Fibroblast of mammary gland (primary cell): ENCODE results near the gene FHDC1.

Experiments used
- DNase-seq: peaks from one replicate; pipeline ENCODE4 v3.0.0-alpha.2; 2010; ENCODE audit warnings: low read depth
- H3K4me3 ChIP-seq: 2 replicates; pipeline ENCODE4 v1.5.1; 2011; ENCODE audit warnings: low read depth, mild to moderate bottlenecking, low read length, moderate library complexity; ENCODE audit not compliant: control insufficient read depth
- TF ChIP-seq, protein P1 (sequence below): conservative IDR thresholded peaks from 2 replicates; pipeline ENCODE4 v1.5.1; 2011; ENCODE audit warnings: low read depth, low read length, inconsistent platforms; ENCODE audit not compliant: control insufficient read depth, insufficient read depth

FHDC1 gene

DNA sequence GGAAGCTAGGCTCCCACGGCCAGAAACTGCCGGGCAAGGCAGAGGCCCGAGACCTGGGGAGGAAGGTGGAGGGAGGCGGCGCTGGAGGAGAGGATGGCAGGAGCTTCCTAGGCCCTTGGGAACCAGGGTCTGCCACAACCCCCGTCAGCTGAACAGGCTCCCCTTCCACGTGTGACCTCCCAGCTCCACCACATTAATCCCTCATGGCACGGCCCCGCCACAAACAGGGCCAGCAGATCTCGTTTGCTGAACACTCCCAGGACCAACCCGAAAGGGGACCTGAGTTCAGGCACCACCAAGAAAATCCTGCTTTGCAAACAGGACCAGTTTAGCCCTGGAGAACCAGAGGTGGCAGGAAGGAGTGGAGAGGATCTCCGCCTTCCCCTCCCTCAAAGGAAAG, 62.7 kb downstream of the FHDC1 start:
- no peak for DNase-seq
- H3K4me3 ChIP-seq: no peak overlapping the region
- TF ChIP-seq, protein P1, sequence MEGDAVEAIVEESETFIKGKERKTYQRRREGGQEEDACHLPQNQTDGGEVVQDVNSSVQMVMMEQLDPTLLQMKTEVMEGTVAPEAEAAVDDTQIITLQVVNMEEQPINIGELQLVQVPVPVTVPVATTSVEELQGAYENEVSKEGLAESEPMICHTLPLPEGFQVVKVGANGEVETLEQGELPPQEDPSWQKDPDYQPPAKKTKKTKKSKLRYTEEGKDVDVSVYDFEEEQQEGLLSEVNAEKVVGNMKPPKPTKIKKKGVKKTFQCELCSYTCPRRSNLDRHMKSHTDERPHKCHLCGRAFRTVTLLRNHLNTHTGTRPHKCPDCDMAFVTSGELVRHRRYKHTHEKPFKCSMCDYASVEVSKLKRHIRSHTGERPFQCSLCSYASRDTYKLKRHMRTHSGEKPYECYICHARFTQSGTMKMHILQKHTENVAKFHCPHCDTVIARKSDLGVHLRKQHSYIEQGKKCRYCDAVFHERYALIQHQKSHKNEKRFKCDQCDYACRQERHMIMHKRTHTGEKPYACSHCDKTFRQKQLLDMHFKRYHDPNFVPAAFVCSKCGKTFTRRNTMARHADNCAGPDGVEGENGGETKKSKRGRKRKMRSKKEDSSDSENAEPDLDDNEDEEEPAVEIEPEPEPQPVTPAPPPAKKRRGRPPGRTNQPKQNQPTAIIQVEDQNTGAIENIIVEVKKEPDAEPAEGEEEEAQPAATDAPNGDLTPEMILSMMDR: no peak

DNA sequence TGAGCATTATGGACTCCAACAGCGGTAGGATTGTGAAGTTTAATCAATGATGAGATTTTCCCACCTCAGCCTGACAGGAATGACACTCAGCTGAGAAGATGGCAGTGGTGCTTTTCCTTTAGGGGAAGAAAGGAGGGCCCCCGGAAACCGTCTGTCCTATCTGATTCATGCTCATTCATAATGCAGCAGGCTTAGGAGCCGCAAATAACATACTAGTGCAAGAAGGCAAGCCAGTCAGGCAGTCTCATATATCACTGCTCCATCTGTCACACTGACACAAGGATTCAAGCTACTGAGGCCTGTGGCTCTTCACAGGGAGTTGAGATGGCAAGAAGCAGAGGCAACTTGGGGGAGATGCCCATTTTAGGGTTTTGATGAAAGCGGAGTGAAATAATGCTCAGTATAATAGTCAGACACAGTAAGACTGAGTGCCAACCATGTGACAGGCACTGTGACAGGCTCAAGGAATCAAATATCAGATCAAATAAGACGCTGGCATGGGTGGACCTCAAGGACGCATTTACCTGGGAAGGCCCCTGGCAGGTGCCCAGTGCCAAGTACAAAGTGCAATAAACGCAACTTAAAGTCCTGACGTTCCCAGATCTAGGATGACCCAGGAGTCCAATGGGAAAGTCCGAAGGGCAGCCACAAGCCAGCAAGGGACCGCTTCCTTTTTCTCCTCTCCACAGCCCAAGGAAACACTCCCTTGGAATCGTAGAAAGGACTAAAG, 63.4 kb downstream of the FHDC1 start:
- H3K4me3 ChIP-seq: no peak overlapping the region
- TF ChIP-seq, protein P1: no peak
- DNase-seq: no peak

DNA sequence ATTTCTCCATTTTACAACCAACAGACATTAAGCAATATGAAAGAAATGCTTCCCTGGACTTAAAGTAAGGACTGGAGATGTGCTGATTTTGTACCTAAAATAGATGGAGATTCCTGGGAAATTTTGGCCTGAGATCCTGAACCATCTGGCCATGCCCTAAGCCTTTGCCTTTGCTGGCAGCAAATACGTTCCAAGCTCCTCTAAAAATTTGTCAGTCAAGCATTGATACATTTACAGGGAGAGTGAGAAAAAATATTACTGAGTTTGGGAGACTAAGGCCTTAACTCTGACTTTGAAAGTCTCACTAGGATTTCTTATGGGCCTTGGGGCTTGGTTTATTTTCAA, 63.9 kb downstream of the FHDC1 start:
- no peak overlapping the region for H3K4me3 ChIP-seq
- TF ChIP-seq, protein P1: no peak
- DNase-seq: no peak

DNA sequence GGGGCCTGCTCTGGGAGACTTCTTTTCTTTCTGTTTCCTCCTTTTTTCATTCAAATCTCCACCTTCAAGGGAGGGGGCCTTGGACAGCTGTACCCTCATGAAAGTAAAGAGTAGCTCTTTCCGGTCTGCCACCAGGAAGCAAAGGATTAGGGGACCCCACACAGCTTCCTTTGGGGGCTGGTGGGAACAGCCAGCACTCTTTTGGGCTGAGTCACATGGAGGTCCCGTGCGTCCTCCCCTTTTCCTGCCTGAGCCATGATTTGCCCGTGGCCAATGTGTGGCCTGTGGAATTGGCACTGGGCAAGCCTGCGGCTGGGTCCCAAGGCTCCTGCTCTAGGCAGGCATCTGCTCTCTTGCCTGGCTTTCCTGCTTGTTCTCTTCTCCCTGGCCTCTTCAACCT, 65.5 kb downstream of the FHDC1 start:
- TF ChIP-seq, protein P1: no peak
- DNase-seq: no peak
- no peak overlapping the region for H3K4me3 ChIP-seq

DNA sequence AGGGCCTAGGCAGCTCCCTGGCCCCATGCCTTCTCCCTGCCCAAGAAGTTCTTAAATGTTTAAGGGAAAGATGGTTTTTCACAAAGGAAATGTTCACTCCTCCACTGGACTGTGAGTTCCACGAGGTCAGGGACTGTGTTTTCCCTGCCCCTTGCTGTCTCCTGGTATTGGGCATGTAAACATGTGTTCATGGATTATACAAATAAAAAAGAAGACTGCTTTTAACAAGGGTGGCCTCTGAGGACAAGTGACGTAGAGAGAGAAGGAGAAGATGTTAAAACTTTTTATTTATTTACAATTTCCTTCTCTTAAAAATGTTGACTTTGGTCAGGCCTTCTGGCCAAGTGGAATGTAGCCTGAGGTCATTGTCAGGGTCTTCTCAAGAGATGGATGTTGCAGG, 66.0 kb downstream of the FHDC1 start:
- TF ChIP-seq, protein P1: no peak
- no peak for DNase-seq
- H3K4me3 ChIP-seq: no peak overlapping the region

DNA sequence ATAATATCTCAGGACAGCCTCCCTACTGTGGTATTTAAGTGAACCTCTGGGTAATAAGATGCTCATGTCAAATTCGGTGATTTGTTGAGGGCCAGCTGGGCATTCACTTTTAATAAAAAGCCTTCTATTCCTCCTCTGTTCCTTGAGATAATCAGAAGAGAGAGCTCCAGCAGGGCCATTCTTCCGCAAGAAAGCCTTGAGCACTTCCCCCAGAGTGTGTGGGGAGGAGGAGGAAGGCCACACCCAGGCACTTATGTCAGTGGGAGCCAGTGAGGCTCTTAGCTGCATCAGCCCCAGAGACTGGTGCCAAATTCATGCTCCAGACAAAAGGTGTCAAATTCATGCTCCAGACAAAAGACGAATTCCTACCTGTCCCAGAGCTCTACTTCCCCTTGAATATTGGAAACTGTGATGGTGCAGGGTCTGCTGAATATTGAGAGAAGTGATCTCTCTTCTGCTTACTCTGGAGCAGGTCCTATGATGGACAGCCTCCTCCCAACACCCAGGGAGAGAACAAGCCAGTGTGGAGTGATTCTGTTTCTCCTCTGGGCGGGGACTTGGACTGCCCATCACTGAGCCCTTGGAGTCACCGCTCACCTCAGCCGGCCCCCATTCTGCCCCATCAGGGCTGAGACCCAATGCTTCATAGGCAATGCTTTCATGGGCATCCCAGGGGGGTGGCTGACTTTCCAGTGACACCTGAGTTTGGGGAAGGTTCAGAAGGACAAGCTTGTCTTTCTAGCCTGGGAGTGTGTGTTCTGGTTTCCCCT, 68.1 kb downstream of the FHDC1 start:
- DNase-seq: no peak
- TF ChIP-seq, protein P1: no peak
- H3K4me3 ChIP-seq: no peak overlapping the region
